K562 (cell line): Measurements from ENCODE around the gene EPO. TPM values are rescaled to one million over a fixed set of nuclear protein-coding genes. Genes with fewer than 3 reads are reported as not detected.

Source experiments
- ATAC-seq: fragments of 200-7000 bp; cut with Tn5 transposase; 3 replicates; pipeline ENCODE4 v1.9.1; 2020; ENCODE audit warnings: moderate library complexity
- BruUV-seq: library from RNA; stranded (reverse); fragments of 400-500 nt; replicated peaks from 2 replicates; lab custom pipeline; 2021; lab: Mats Ljungman, UMichigan
- CTCF ChIA-PET: fragments of 300-600 bp; formaldehyde crosslinking; extraction: SDS; loops from one replicate; lab custom pipeline; 2021; ENCODE audit warnings: low intra/inter-chr PET ratio; lab: Yijun Ruan, JAX
- POLR2A ChIA-PET: fragments of 300-600, 350-650 bp; sonication (Branson Sonifier 250); formaldehyde crosslinking; extraction: SDS; loops from one replicate; lab custom pipeline; 2021; ENCODE audit warnings: antibody characterized with exemption, inconsistent platforms; lab: Yijun Ruan, JAX
- DNase-seq, 4 experiments: peaks; one replicate each; pipeline versions ENCODE4 v3.0.0 to v3.0.0-alpha.2; 2011 to 2018; ENCODE audit warnings: low spot score in 3 of 4, mixed read lengths in 3 of 4; ENCODE audit errors: extremely low read depth in 1 of 4
- FAIRE-seq: peaks from 2 replicates; lab custom pipeline; 2011; peaks lifted over from hg19 to GRCh38; lab: Jason Lieb, UNC
- H2AFZ ChIP-seq: 2 replicates; pipeline ENCODE4 v1.6.0; 2011; ENCODE audit warnings: low read depth, low read length, control low read depth, inconsistent platforms
- H3K27ac ChIP-seq: fragments of 200-600 bp; 3 replicates; pipeline ENCODE4 v1.8.0; 2011; ENCODE audit warnings: low read depth, mild to moderate bottlenecking, control low read depth, inconsistent platforms, low read length, moderate library complexity, mixed read lengths; ENCODE audit errors: extremely low read depth
- H3K27me3 ChIP-seq, 2 experiments: fragments of 300-600 bp in 1 of 2; 2 replicates in 1 of 2; 3 replicates in 1 of 2; pipeline versions ENCODE4 v1.6.0 to v1.8.0; 2011; ENCODE audit warnings: inconsistent platforms in 2 of 2, low read length in 2 of 2, mild to moderate bottlenecking in 1 of 2, mixed read lengths in 1 of 2, moderate library complexity in 1 of 2; ENCODE audit not compliant: control insufficient read depth in 2 of 2, insufficient read depth in 2 of 2
- H3K36me3 ChIP-seq: fragments of 300-600 bp; 3 replicates; pipeline ENCODE4 v1.8.0; 2011; ENCODE audit warnings: mild to moderate bottlenecking, low read length, inconsistent platforms; ENCODE audit not compliant: control insufficient read depth, insufficient read depth
- H3K4me1 ChIP-seq, 2 experiments: fragments of 200-600 bp in 1 of 2; replicated peaks in 1 of 2; 2 replicates in 1 of 2; 3 replicates in 1 of 2; pipeline versions ENCODE4 v1.5.1 to v1.8.0; 2011; ENCODE audit warnings: inconsistent platforms in 2 of 2, low read length in 2 of 2, mild to moderate bottlenecking in 1 of 2, mixed read lengths in 1 of 2, moderate library complexity in 1 of 2; ENCODE audit not compliant: control insufficient read depth in 2 of 2, insufficient read depth in 2 of 2
- H3K4me2 ChIP-seq: 2 replicates; pipeline ENCODE4 v1.6.1; 2011; ENCODE audit warnings: low read length, control low read depth, inconsistent platforms, mixed read lengths; ENCODE audit not compliant: insufficient read depth
- H3K4me3 ChIP-seq: fragments of 200-600 bp; sonication (generic), shearing (Covaris generic); 2 replicates; pipeline ENCODE4 v1.5.1; 2016; ENCODE audit warnings: control low read depth, inconsistent platforms
- H3K79me2 ChIP-seq: fragments of 200-600 bp; 3 replicates; pipeline ENCODE4 v1.8.0; 2011; ENCODE audit warnings: low read length, inconsistent platforms; ENCODE audit not compliant: control insufficient read depth, insufficient read depth
- H3K9ac ChIP-seq, 2 experiments: 2 replicates each; pipeline versions ENCODE4 v1.6.0 to v1.6.1; 2011; ENCODE audit warnings: low read depth in 2 of 2, low read length in 2 of 2, control low read depth in 1 of 2, inconsistent platforms in 1 of 2, mild to moderate bottlenecking in 1 of 2, mixed read lengths in 1 of 2; ENCODE audit not compliant: insufficient read depth in 1 of 2
- H3K9me1 ChIP-seq: one replicate; pipeline ENCODE4 v1.6.0; 2011; ENCODE audit warnings: inconsistent platforms, mild to moderate bottlenecking, low read length, moderate library complexity; ENCODE audit not compliant: control insufficient read depth, insufficient read depth
- H3K9me3 ChIP-seq: replicated peaks from 2 replicates; pipeline ENCODE4 v1.5.1; 2011; ENCODE audit warnings: low read depth, low read length, inconsistent platforms; ENCODE audit not compliant: control insufficient read depth, insufficient read depth
- H4K20me1 ChIP-seq: replicated peaks from 2 replicates; pipeline ENCODE4 v1.6.1; 2011; ENCODE audit warnings: low read length, inconsistent platforms, mixed read lengths; ENCODE audit not compliant: control insufficient read depth, insufficient read depth
- EWSR1 ChIP-seq: fragments of 450-650 bp; IDR thresholded peaks from 2 replicates; pipeline ENCODE4 v1.6.1; 2018; ENCODE audit warnings: borderline replicate concordance, mild to moderate bottlenecking, low read depth, moderate library complexity; ENCODE audit not compliant: partially characterized antibody
- NUFIP1 ChIP-seq: fragments of 450-650 bp; IDR thresholded peaks from 2 replicates; pipeline ENCODE4 v1.6.1; 2018; ENCODE audit not compliant: partially characterized antibody
- POLR2B ChIP-seq: fragments of 450-650 bp; IDR thresholded peaks from 2 replicates; pipeline ENCODE4 v1.6.1; 2018; ENCODE audit warnings: low read depth; ENCODE audit not compliant: partially characterized antibody
- POLR2G ChIP-seq: fragments of 200-400 bp; formaldehyde crosslinking; IDR thresholded peaks from 2 replicates; pipeline ENCODE4 v1.6.1; 2017; ENCODE audit warnings: low read depth, mild to moderate bottlenecking, antibody characterized with exemption, low read length, moderate library complexity
- POLR3A ChIP-seq: IDR thresholded peaks from 2 replicates; pipeline ENCODE4 v1.6.1; 2011; ENCODE audit warnings: borderline replicate concordance, mild to moderate bottlenecking, moderate library complexity; ENCODE audit not compliant: insufficient read length, insufficient read depth; ENCODE audit errors: extremely low read depth
- RBM22 ChIP-seq: fragments of 200-400 bp; formaldehyde crosslinking; IDR thresholded peaks from 2 replicates; pipeline ENCODE4 v1.6.1; 2018; ENCODE audit warnings: low read length, low read depth; ENCODE audit not compliant: poor library complexity, severe bottlenecking
- ZBTB33 ChIP-seq: sonication (generic); formaldehyde crosslinking; IDR thresholded peaks from 2 replicates; pipeline ENCODE4 v1.8.1; 2023; ENCODE audit warnings: mild to moderate bottlenecking, missing genetic modification reagents
- ZNF780A ChIP-seq: fragments of 250-450 bp; sonication (Bioruptor Pico); IDR thresholded peaks from 2 replicates; pipeline ENCODE4 v1.5.0; 2021; ENCODE audit warnings: mild to moderate bottlenecking
- WGBS: fragments of 100-300 bp; shearing (Covaris generic); methylation state at CpG from one replicate; pipeline ENCODE4 v1.1.6; 2016; ENCODE audit warnings: low coverage, mixed read lengths; ENCODE audit not compliant: insufficient coverage; ENCODE audit errors: missing lambda C conversion rate; 5-methylcytosine and 5-hydroxymethylcytosine counted together
- in situ Hi-C: fragments of 300-500 bp; cut with MboI; formaldehyde crosslinking; loops from 4 replicates; pipeline ENCODE4 v1.15.0; 2018; ENCODE audit warnings: inconsistent platforms, mixed read lengths
- intact Hi-C: fragments of 100-400 bp; cut with micrococcal nuclease; formaldehyde crosslinking; loops from 2 replicates; pipeline ENCODE4 v1.14.2; 2022
- polyA plus RNA-seq, 8 experiments: library from polyadenylated mRNA; depleted of rRNA in 4 of 8; stranded (reverse) in 5 of 8; unstranded in 3 of 8; fragments of >200 nt; fragmentation: Nextera tagmentation in 2 of 8; fragmentation: Illumina TruSeq in 1 of 8; extraction: Ambion mirVana in 2 of 8; extraction: Trizol in 1 of 8; gene quantifications; 2 replicates each; pipeline versions ENCODE4 v1.2.1 to v1.2.3, GENCODE V29; 2011 to 2014; ENCODE audit warnings: inconsistent platforms in 1 of 8, missing spikeins in 1 of 8
- total RNA-seq, 7 experiments: library from RNA; depleted of rRNA in 6 of 7; stranded (reverse); fragments of >200 nt in 6 of 7; fragmentation: Illumina TruSeq in 2 of 7; extraction: Trizol in 2 of 7; gene quantifications; 2 replicates each; pipeline versions ENCODE4 v1.2.1 to v1.2.3, GENCODE V29; 2011 to 2021; ENCODE audit warnings: low replicate concordance in 1 of 7

The EPO gene
- total and polyA plus RNA-seq, 9 of the 15 experiments (the other 6 are each of a cell fraction or from before 2014, with no cell fraction given), result 0.06 to 0.41 (median 0.07) TPM; not detected in 6

GRCh38 chr7:100677308-100678267 is 42.7 kb upstream of the EPO start:
- Histone ChIP-seq H3K36me3 (peaks cover 63% of the 10 kb centered on the region; the same call in 2 of the 3 replicates), H3K79me2 (peaks cover 46% of the 10 kb centered on the region), H3K9me3 (no peaks in the 10 kb centered on the region), H3K4me1 (peaks cover 4 to 91% of the 10 kb centered on the region in 2 experiments), H3K27me3 (no peaks in the 10 kb centered on the region), H3K27ac (no peak overlapping the region), H2AFZ (no peak overlapping the region), H3K4me3 (no peak overlapping the region), H3K9me1 (no peaks in the 10 kb centered on the region), H3K9ac (peak overlapping the region in 1 of 2 experiments; percentile 82; a peak in 2 of 4 replicates), H3K4me2 (no peak overlapping the region), H4K20me1 (peaks cover 22% of the 10 kb centered on the region; the same call in 1 of the 2 replicates)
- FAIRE-seq, result peak; percentile 63
- intact Hi-C loops (no loop called here), in situ Hi-C loops (no loop called here)
- no peak for ATAC-seq
- ChIA-PET POLR2A (interaction anchor here (0.6 to 1.9 kb wide), 13 partner anchors 11 to 249 kb away, joined by 3 to 6 read pairs (median 3); partner anchors contain the start of genes GIGYF1, POP7 and ZCWPW1), CTCF (interaction anchor here (0.6 kb wide), 1 partner anchor 73 kb away, joined by 3 read pairs; no protein-coding TSS in a partner anchor)
- TF ChIP-seq POLR2B, result peak; percentile 6
- peak; percentile 84 for TF ChIP-seq RBM22
- TF ChIP-seq POLR3A, result no peak
- peak; percentile 56 for TF ChIP-seq POLR2G
- TF ChIP-seq NUFIP1, result no peak
- TF ChIP-seq ZBTB33, result peak; percentile 19; the same call in 1 of the 2 replicates
- no peak for TF ChIP-seq EWSR1
- no peak for TF ChIP-seq ZNF780A
- no peak for DNase-seq
- WGBS, result 91% methylated on average over 34 of the region's 36 CpGs
- BruUV-seq, result no TSS peak
